GM13977 (cell line): ENCODE measurements around the gene IL17REL.

Experiments used
- DNase-seq: peaks from one replicate; pipeline ENCODE4 v3.0.0; 2012; ENCODE audit warnings: low spot score
- in situ Hi-C: fragments of 300-500 bp; cut with MboI; formaldehyde crosslinking; loops from one replicate; pipeline ENCODE4 v1.12.0; 2022; ENCODE audit warnings: low sequenced_read_pairs, low pct_unique_long_range_greater_than_20kb, mixed read lengths, inconsistent platforms; ENCODE audit not compliant: unreplicated experiment
- TF ChIP-seq, protein P1 (sequence below): IDR thresholded peaks from 2 replicates; pipeline ENCODE4 v1.5.1; 2012; ENCODE audit warnings: mild to moderate bottlenecking, control low read depth; ENCODE audit not compliant: insufficient read depth; ENCODE audit errors: extremely low read depth, missing control alignments

Gene IL17REL

DNA sequence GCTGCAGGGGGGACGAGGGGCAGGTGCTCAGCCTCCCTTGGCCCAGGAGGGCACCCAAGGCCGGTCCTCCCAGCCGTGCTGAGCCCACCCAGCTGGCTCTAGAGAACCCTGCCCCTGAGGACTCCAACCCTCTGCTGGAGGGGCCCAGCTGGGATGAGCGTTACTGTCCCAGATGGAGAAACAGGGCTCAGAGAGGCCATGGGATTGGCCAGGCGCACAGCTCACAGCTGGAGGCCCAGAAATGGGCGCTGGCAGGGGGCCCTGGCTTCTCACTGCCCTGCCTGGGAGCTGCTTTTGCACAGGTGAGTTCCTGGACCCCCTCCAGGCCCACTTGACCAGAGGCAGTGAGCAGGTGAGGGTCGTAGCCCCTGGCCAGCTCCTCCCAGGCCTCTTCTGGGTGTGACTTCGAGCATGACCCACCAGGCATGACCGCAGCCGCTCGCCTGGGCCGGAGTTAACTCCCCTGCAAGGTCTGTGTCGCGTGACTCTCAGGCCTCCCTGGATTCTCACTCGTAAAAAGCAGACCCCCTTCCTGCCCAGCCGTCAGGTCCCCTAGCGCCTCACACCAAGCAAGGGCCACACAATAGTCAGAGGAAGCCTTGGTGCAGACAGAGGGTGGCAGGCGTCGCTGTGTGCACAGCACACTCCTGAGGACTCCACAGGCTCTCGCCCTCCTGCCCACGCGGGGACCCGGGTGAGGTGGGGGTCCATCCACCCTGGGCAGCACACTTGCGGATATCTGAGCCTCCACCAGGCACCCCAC, 19.7 kb upstream of the IL17REL start:
- TF ChIP-seq, protein P1, sequence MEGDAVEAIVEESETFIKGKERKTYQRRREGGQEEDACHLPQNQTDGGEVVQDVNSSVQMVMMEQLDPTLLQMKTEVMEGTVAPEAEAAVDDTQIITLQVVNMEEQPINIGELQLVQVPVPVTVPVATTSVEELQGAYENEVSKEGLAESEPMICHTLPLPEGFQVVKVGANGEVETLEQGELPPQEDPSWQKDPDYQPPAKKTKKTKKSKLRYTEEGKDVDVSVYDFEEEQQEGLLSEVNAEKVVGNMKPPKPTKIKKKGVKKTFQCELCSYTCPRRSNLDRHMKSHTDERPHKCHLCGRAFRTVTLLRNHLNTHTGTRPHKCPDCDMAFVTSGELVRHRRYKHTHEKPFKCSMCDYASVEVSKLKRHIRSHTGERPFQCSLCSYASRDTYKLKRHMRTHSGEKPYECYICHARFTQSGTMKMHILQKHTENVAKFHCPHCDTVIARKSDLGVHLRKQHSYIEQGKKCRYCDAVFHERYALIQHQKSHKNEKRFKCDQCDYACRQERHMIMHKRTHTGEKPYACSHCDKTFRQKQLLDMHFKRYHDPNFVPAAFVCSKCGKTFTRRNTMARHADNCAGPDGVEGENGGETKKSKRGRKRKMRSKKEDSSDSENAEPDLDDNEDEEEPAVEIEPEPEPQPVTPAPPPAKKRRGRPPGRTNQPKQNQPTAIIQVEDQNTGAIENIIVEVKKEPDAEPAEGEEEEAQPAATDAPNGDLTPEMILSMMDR = no peak
- in situ Hi-C loops = loop anchor here (25.0 kb wide), 2 partner anchors 95 to 270 kb away; no protein-coding TSS in a partner anchor
- DNase-seq = no peak

DNA sequence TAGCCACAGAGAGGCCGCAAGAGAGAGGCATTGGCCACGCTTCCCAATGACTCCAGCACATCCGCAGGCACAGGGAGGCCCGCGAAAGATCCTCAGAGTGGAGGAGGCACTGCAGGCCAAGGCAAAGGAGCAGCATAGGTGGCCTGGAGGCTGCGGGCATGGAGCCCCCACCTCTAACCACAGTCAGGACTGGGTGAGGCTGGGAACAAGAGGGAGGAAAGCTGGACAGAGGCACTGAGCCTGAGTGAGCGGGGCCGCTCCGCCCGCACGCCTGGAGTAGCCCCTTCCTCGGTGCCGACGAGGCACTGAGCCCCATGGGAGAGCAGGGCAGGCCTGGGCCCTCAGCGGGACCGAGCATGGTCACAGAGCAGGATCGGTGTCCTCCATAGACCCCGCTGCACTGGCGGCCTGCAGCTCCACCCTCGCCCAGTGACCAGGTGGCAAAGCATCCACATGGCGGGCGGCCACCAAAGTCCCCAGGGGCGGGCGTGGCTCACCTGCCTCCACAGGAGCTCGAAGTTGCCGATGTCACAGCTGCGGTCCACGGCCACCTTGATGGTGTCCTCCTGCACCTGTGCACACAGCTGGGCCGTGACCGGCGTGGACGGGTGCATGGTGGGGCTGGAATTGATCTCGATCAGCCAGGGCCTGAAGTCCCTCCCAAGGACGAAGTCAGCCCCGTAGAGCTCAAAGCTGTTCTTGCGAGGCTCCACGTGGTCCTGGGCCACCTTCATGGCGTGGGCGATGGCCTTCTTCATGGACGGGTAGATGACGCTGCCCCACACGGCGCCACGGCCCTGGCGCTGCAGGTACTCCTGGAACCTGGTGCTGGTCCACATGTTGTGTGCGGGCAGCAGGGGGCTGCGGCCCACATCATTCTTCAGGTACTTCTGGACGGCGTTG, 18.9 kb upstream of the IL17REL start:
- no peak for DNase-seq
- TF ChIP-seq, protein P1 = no peak
- in situ Hi-C loops = loop anchor here (25.0 kb wide), 2 partner anchors 94 to 269 kb away; no protein-coding TSS in a partner anchor

DNA sequence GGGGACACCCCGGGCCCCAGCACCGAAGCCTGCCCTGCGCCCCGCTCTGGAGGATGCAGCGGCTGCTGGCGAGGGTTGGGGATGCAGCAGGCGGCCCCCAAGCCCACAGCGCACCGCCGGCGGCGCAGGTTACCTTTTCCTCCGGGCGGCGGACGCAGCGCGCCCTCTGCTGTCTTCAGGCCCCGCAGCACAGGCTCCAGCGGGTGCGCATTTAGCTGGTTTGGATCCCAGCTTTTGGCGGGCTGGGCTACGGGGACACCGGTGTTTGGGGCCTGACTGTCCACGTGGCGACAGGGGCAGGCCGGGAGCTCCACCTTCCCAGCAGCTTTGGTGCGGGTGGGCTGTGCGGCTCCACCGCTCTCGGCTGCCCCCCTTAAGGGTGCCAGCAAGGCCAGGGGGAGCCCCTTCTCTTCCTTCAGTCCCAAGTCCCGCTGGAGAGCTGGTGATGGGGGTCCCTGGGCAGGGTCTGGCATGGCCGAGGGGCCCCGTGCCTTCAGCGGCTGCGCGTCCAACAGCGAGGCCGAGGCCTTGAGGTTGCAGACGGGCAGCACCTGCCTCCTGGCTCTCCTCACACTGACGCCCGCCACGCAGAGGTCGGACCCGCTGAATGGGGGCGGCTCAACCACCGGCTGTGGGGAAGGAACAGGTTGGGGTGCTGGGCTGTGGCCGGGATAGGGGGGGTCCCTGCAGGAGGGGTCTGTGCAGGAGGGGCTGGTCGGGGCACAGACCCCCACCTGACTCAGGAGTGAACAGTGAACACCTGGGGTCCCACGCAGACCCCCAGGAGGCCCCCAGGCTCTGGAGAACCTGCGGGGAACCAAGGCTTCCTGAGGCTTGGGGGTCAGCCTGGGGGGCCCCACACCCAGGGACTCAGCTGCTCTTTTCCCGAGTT, 18.0 kb upstream of the IL17REL start:
- peak; percentile 98 for DNase-seq
- in situ Hi-C loops = loop anchor here (25.0 kb wide), 2 partner anchors 93 to 268 kb away; no protein-coding TSS in a partner anchor
- TF ChIP-seq, protein P1 = peak; percentile 93

DNA sequence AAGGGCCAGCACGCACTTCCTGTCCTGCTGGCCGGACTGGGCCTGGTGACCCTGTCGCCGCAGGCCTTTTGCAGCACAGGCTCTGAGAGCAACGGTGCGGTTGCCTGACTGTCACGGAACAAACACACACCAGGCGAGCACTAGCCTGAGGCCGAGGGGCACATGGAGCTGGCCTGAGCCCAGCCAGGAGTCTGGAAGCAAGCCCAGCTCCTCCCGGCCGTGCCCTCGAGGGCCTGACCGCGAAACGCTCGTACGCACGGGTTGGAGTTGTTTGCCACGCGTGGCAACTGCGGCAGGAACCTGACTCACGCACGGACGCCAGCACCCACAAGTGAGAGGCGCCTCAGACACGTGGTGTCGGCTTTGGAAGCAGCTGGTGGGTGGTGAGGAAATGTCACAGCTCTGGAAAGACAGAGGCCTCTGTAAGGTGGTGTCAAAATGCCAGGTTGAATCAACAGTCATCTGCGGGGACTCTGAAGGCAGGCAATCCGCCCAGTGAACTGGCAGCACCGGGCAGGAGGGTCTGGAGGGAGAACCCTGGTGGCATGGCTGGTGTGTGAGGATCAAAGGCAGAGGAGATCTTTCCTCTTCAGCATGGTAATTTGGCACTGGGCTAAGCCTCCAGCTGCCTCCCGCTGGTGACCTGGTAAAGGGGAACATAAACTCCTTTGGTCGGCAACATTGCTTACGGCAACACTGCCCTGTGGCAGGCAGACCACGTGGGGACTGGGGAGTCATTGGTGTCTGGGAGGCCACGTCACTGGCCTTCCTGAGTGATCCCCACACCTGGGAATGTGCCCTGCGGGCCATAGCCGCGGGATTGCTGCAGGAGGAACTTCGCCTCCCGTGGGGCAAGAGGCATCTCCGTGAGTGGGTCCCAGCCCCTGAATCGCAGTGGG, 15.3 kb upstream of the IL17REL start:
- in situ Hi-C loops = loop anchor here (25.0 kb wide), 2 partner anchors 91 to 266 kb away; no protein-coding TSS in a partner anchor
- TF ChIP-seq, protein P1 = no peak
- DNase-seq = no peak

DNA sequence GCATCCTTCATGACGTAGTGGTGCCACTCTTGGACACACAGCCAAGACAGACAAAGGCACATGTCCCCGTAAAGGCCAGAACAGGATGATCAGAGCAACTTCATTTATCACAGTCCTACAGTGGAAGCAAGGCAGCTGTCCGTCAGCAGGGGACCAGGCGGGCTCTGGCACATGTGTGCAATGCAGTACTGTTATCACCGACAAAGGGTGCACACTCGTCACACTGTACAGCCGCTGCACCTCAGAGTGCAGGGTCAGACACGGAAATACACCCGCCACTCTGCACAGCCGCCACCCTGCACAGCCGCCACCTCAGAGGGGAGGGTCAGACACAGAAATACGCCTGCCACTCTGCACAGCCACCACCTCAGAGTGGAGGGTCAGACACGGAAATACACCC, 13.4 kb upstream of the IL17REL start:
- TF ChIP-seq, protein P1 = no peak
- no peak for DNase-seq
- in situ Hi-C loops = loop anchor here (25.0 kb wide), 2 partner anchors 89 to 264 kb away; no protein-coding TSS in a partner anchor
